ENCODE results near the gene WDR73.

The WDR73 gene

DNA sequence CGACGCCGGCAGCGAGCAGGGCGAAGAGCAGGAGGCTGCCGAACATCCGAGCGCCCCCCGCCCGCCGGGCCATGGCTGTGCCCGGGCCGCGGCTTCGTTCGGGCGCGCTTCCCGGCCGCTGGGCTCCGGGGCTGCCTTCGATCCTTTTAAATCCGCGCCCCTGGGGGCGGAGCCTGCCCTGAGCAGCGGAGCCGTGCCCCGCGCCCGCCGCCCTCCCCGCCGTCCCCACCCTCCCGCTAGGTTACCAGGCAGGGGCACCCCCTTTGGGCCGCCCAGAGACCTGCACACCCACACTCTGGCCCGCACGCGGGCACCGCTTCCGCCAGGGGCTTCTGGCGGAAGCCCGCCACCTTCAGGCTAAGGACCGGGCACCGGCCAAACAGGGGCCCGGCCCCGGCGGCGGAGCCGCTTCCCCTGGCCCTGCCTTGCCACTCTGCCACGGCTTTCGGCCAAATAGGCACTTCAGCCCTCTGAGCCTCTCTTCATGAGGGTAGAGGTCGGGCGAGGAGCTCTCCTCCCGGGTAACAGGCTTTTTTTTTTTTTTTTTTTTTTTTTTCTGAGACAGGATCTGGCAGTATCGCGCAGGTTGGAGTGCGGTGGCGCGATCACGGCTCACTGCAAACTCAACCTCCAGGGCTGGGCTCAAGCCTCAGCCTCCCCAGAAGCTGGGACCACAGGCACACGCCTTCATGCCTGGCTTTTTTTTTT lies 4.2 kb upstream of the WDR73 start, which contains the start of gene NMB:
Gene NMB (minus strand): TSS at position 120 of the 708 bp plus-strand sequence. CDS start 47 bp downstream, at position 73.
- Histone ChIP-seq H3K9me3 (no peaks in the 10 kb centered on the region), H3K9ac (peak within 1 kb of the TSS; percentile 81), H3K36me3 (no peaks in the 10 kb centered on the region; the same call in 1 of the 2 replicates), H3K4me1 (peaks cover 50% of the 10 kb centered on the region), H3K4me3 (peak within 1 kb of the TSS; percentile 69), H3K27ac (peak within 1 kb of the TSS; percentile 85), H4K20me1 (no peaks in the 10 kb centered on the region), H3K4me2 (peak within 1 kb of the TSS; percentile 97), H3K27me3 (no peaks in the 10 kb centered on the region)
- no peak for TF ChIP-seq Cebpa-rat (IDR thresholded peaks at IDR 0.05)

DNA sequence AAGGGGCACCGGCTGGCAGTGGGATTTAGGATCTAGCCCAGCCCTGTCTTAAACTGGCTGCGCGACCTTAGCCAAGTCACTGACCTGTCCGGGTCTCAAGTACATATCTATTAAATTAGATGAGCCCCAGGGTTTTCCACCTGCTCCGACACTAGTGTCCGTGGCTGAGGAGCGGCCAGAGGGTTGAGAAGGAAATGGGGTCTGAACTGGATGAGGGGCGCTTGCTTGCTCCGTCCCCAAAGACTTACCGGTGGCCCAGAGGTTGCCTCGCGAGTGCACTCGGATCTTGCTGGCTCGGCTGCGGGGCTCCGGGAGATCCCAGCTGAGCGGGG lies 3.6 kb upstream of the WDR73 start:
- peaks cover 55% of the 10 kb centered on the region for H3K4me1 ChIP-seq
- no peaks in the 10 kb centered on the region for H3K27me3 ChIP-seq
- H3K4me2 ChIP-seq: peak overlapping the region; percentile 97
- H3K9me3 ChIP-seq: no peaks in the 10 kb centered on the region
- peak overlapping the region; percentile 69 for H3K4me3 ChIP-seq
- no peaks in the 10 kb centered on the region for H4K20me1 ChIP-seq
- peak overlapping the region; percentile 81 for H3K9ac ChIP-seq
- no peak for TF ChIP-seq Cebpa-rat (IDR thresholded peaks at IDR 0.05)
- H3K36me3 ChIP-seq: 0 out of 2 replicates have a peak, but pooled peaks cover 2% of the 10 kb centered on the region
- peak overlapping the region; percentile 70; the same call in 1 of the 2 replicates for H3K27ac ChIP-seq

DNA sequence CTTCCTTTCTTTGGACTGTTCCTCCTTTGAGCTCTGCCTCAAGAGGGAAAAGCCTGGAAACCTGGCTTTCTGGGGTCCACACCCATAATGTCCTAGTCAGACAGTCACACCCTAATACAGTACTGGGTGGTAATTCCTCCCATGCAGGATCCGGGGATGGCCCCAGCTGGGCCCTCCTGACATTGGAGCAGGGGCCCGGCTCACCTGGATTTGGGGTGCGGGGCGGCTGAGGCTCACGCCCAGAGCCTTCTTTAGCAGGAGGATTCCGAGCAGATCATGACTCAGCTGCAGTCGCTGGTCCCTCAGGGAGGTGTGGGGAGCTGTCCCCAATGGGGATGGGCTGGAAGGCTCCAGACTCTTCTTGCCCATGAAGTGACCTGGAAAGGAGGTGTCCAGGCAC lies 2.9 kb upstream of the WDR73 start:
- Histone ChIP-seq H3K4me1 (peaks cover 62% of the 10 kb centered on the region), H4K20me1 (no peaks in the 10 kb centered on the region)

DNA sequence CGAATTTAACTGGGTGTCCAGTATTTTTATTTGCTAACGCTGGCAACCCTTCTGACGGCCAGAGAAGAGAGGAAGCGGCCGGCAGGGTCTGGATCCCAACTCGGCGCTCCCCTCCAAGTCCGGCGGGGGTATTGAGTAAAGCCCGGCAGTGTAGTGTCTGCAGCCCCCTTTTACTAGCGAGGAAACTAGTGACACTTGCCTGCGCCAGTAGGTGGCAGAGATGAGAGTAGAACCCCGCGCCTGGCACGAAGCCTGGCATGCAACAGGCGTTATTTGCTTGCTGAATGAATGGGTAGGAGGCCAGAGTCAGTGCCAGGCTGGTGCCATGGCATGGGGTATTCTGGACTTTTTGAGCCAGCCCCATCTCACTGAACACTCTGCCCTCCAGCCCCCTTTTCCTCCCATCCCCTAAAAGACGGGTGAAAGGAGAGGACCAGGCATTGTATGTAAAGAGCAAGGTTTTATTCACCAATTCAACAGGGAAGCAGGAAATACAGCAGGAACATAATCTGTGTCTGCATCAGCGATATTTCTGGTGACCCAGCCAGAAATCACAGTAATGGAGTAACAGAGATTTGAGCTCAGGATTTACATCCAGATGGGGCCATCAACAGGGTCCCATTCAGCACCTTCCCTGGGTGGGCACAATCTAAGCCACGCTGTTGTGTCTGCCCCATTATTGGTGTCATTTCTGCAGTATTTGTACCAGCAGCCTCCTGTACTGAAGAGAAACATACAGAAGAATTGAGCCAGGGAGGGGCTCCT lies 788 bp upstream of the WDR73 start:
- Histone ChIP-seq H3K27ac (peak overlapping the region; percentile 78), H3K4me3 (peak overlapping the region; percentile 76), H3K4me1 (peaks cover 61% of the 10 kb centered on the region), H3K27me3 (no peaks in the 10 kb centered on the region), H3K9ac (peak overlapping the region; percentile 86), H3K36me3 (peaks cover 30% of the 10 kb centered on the region), H4K20me1 (no peaks in the 10 kb centered on the region), H3K4me2 (peak overlapping the region; percentile 96), H3K9me3 (no peaks in the 10 kb centered on the region)
- TF ChIP-seq Cebpa-rat (IDR thresholded peaks at IDR 0.05): no peak

More for the DNA sequence above, 2.9 kb upstream of the WDR73 start:
- no peak overlapping the region; the same call in 1 of the 2 replicates for H3K4me3 ChIP-seq
- H3K27ac ChIP-seq: no peak overlapping the region; the same call in 1 of the 2 replicates
- H3K9ac ChIP-seq: peak overlapping the region; percentile 81; the same call in 1 of the 2 replicates
- no peaks in the 10 kb centered on the region for H3K9me3 ChIP-seq
- H3K36me3 ChIP-seq: peaks cover 9% of the 10 kb centered on the region
- H3K27me3 ChIP-seq: no peaks in the 10 kb centered on the region
- peak overlapping the region; percentile 97 for H3K4me2 ChIP-seq
- no peak for TF ChIP-seq Cebpa-rat (IDR thresholded peaks at IDR 0.05)

DNA sequence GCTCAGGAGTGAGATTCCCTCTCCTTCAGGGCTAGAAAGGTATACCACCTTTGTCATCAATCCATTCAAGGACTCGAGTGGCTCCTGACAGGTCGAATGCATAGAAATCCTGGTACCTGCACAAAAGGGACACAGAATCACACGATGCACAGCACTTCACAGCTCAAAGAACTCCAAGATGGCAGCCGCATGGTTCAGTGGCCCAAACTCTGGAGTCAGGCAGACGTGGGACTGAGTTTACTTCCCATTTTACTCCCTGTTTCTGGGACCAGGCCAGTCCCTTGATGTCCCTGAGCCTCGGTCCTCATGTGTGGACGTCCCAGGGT lies 536 bp downstream of the WDR73 start:
- TF ChIP-seq Cebpa-rat (IDR thresholded peaks at IDR 0.05): no peak
- H3K27ac ChIP-seq: peak overlapping the region; percentile 78
- H3K4me1 ChIP-seq: peaks cover 48% of the 10 kb centered on the region

DNA sequence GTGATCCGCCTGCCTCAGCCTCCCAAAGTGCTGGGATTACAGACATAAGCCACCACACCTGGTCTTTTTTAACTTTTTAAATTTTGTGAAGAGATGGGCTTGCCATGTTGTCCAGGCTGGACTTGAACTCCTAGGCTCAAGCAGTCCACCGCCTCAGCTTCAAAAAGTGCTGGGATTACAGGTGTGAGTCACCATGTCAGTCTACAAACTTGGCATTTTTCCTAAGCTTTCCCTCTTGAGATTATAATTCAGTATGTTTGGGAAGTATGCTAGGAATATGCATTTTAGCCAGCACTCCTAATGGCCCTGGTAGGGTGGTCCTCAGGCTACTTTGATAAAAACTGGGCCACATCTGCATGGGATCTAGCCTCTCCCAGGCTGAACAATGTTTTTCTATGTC lies 4.4 kb downstream of the WDR73 start:
- peaks cover 25% of the 10 kb centered on the region for H3K4me1 ChIP-seq
- no peaks in the 10 kb centered on the region for H3K9me3 ChIP-seq
- no peak for TF ChIP-seq Cebpa-rat (IDR thresholded peaks at IDR 0.05)
- no peaks in the 10 kb centered on the region for H4K20me1 ChIP-seq
- H3K27me3 ChIP-seq: no peaks in the 10 kb centered on the region
- H3K27ac ChIP-seq: no peak overlapping the region
- no peak overlapping the region for H3K4me3 ChIP-seq
- no peak overlapping the region for H3K4me2 ChIP-seq
- peaks cover 82% of the 10 kb centered on the region for H3K36me3 ChIP-seq
- H3K9ac ChIP-seq: no peak overlapping the region

More for the DNA sequence above, 536 bp downstream of the WDR73 start:
- H3K4me2 ChIP-seq: peak overlapping the region; percentile 96
- H3K36me3 ChIP-seq: peaks cover 44% of the 10 kb centered on the region
- H4K20me1 ChIP-seq: no peaks in the 10 kb centered on the region
- no peaks in the 10 kb centered on the region for H3K27me3 ChIP-seq
- H3K9me3 ChIP-seq: no peaks in the 10 kb centered on the region
- H3K4me3 ChIP-seq: peak overlapping the region; percentile 76
- H3K9ac ChIP-seq: peak overlapping the region; percentile 86

DNA sequence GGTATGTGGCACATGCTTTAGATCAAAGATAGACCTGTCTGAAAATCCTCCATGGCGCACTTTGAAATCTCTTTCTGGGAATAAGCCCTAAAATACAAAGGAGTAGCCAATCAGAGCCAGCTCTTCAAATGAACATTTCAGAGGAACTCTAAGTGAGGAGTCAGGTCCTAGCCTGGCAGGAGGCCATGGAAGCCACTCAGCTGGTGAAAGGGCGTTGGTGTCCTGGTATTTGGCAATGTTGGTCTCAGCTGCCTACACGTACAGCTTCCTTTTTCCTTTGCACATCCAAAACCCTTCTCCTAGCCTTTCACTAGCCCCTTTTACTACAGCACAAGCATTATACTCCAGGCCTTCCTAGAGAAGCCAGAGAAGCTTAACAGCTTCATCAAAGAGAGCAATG lies 5.5 kb downstream of the WDR73 start:
- Histone ChIP-seq H3K4me2 (no peak overlapping the region), H3K4me1 (peaks cover 23% of the 10 kb centered on the region), H3K27ac (no peak overlapping the region), H3K9me3 (no peaks in the 10 kb centered on the region), H3K4me3 (no peak overlapping the region), H3K9ac (peak overlapping the region; percentile 30; the same call in 1 of the 2 replicates), H3K36me3 (peaks cover 94% of the 10 kb centered on the region), H4K20me1 (no peaks in the 10 kb centered on the region), H3K27me3 (no peaks in the 10 kb centered on the region)
- TF ChIP-seq Cebpa-rat (IDR thresholded peaks at IDR 0.05): no peak

DNA sequence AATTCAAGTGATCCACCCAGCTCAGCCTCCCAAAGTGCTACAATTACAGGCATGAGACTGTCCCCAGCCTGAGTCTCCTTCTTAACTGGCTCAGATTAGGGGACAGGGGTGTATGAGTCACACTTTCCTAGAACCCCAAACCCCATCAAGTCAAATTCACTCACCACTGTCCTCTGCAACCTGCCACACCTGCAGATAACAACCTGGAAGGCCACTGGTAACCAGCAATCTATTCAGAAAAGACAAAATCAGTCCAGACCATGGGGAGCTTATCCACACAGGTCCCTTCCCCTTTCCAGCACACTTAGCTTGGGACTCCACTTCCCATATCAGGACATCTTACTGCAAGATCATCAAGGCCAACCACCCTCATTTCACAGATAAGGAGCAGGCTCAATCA lies 6.4 kb downstream of the WDR73 start:
- TF ChIP-seq Cebpa-rat (IDR thresholded peaks at IDR 0.05): no peak
- H3K4me2 ChIP-seq: no peak overlapping the region
- H3K9me3 ChIP-seq: no peaks in the 10 kb centered on the region
- H3K36me3 ChIP-seq: peaks cover 100% of the 10 kb centered on the region
- no peak overlapping the region for H3K4me3 ChIP-seq
- peaks cover 21% of the 10 kb centered on the region for H3K4me1 ChIP-seq
- no peaks in the 10 kb centered on the region for H4K20me1 ChIP-seq
- H3K27ac ChIP-seq: no peak overlapping the region
- H3K27me3 ChIP-seq: no peaks in the 10 kb centered on the region
- H3K9ac ChIP-seq: no peak overlapping the region

DNA sequence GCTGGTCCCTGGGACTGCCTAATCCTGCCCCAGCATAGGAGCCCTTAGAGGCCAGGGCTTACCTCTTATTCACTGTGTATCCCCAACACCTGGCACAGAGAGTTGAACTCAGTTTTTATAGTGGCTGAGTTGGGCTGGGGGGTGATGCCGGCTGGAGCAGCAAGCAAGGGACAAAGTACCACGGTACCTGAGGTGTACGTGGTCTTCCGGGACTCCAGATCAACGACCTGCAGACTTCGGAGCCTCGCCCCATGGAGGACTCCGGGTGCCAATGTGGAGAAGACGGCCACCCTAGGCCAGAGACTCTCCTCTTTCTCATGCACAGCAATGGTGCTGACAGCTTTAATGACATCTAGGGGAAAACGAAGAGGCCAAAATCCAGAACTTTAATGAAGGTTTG lies 8.1 kb downstream of the WDR73 start:
- H3K4me1 ChIP-seq: peaks cover 9% of the 10 kb centered on the region
- H3K4me2 ChIP-seq: no peak overlapping the region
- no peaks in the 10 kb centered on the region for H3K27me3 ChIP-seq
- H3K9ac ChIP-seq: 0 out of 2 replicates have a peak overlapping the region, but pooled peaks have one; percentile 20
- H4K20me1 ChIP-seq: no peaks in the 10 kb centered on the region
- no peak for TF ChIP-seq Cebpa-rat (IDR thresholded peaks at IDR 0.05)
- H3K27ac ChIP-seq: no peak overlapping the region
- H3K9me3 ChIP-seq: no peaks in the 10 kb centered on the region
- H3K4me3 ChIP-seq: no peak overlapping the region
- H3K36me3 ChIP-seq: peaks cover 100% of the 10 kb centered on the region

DNA sequence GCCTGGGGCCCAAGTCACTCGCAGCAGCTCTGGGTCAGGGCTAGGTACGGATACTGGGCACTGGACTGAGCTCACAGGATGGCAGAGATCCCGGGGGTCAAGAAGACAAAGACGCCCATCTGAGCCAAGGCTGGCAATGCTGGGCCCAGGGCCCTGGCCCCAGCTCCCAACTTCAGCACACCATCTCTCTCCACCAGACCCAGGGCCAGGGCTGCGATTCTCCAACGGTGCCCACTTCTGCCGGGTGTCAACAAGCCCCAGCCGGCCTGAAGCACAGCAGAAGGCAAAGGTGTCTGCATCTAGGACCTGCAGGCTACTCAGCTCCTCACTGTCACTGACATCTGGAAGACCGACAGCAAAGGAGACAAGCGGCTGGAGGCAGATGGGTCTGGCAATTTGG lies 8.6 kb downstream of the WDR73 start:
- H3K27me3 ChIP-seq: no peaks in the 10 kb centered on the region
- H3K9ac ChIP-seq: 0 out of 2 replicates have a peak overlapping the region, but pooled peaks have one; percentile 20
- H3K9me3 ChIP-seq: no peaks in the 10 kb centered on the region
- H3K4me1 ChIP-seq: peaks cover 9% of the 10 kb centered on the region
- TF ChIP-seq Cebpa-rat (IDR thresholded peaks at IDR 0.05): no peak
- no peak overlapping the region for H3K4me2 ChIP-seq
- H3K4me3 ChIP-seq: no peak overlapping the region
- peaks cover 100% of the 10 kb centered on the region for H3K36me3 ChIP-seq
- no peak overlapping the region for H3K27ac ChIP-seq
- H4K20me1 ChIP-seq: no peaks in the 10 kb centered on the region

All from BLaER1 (cell line).